SIG-M5 (cell line): ENCODE data around the gene VWA1.
A peak's percentile ranks its signal among the peaks of the same experiment; 100 is the strongest.
"Not testable (repeated sequence)": the region's sequence is repeated elsewhere in the genome, so short reads cannot be mapped to it uniquely, and the experiment has no call there.

Experiments used
- DNase-seq: peaks from one replicate; lab custom pipeline; 2025; lab: John Stamatoyannopoulos, UW

The VWA1 gene

GRCh38 chr1:1455934-1456333, 20.4 kb downstream of the VWA1 start:
- not testable (repeated sequence) for DNase-seq

GRCh38 chr1:1456683-1457255, 21.3 kb downstream of the VWA1 start:
- not testable (repeated sequence) for DNase-seq

- not testable (repeated sequence) for DNase-seq
Measured at GRCh38 chr1:1459156-1459555, 23.7 kb downstream of the VWA1 start.

GRCh38 chr1:1459711-1460110, 24.2 kb downstream of the VWA1 start:
- not testable (repeated sequence) for DNase-seq

GRCh38 chr1:1460540-1461130, 25.1 kb downstream of the VWA1 start:
- DNase-seq, result no peak

GRCh38 chr1:1461721-1462317, 26.3 kb downstream of the VWA1 start:
- no peak for DNase-seq

- no peak for DNase-seq
Measured at GRCh38 chr1:1462318-1462966, 27.0 kb downstream of the VWA1 start.

- no peak for DNase-seq
Measured at GRCh38 chr1:1463312-1463711, 27.8 kb downstream of the VWA1 start.

GRCh38 chr1:1468196-1468985, 32.9 kb downstream of the VWA1 start:
- DNase-seq, result not testable (repeated sequence)

- DNase-seq, result no peak
Measured at GRCh38 chr1:1470626-1471388, 35.3 kb downstream of the VWA1 start.

GRCh38 chr1:1471389-1472052, 36.0 kb downstream of the VWA1 start, which contains the start of gene ATAD3B:
Gene ATAD3B (plus strand): TSS chr1:1471765. CDS start chr1:1471885, 120 bp downstream.
- DNase-seq, result peak; percentile 37

- not testable (repeated sequence) for DNase-seq
Measured at GRCh38 chr1:1472053-1472876, 36.8 kb downstream of the VWA1 start.

- DNase-seq, result not testable (repeated sequence)
Measured at GRCh38 chr1:1476011-1476410, 40.5 kb downstream of the VWA1 start.

- no peak for DNase-seq
Measured at GRCh38 chr1:1477206-1477605, 41.7 kb downstream of the VWA1 start.

GRCh38 chr1:1479547-1480487, 44.3 kb downstream of the VWA1 start:
- DNase-seq, result no peak

- not testable (repeated sequence) for DNase-seq
Measured at GRCh38 chr1:1480488-1480867, 45.0 kb downstream of the VWA1 start.

- DNase-seq, result not testable (repeated sequence)
Measured at GRCh38 chr1:1481811-1482210, 46.3 kb downstream of the VWA1 start.

GRCh38 chr1:1482856-1483255, 47.4 kb downstream of the VWA1 start:
- DNase-seq, result no peak

GRCh38 chr1:1483714-1484113, 48.2 kb downstream of the VWA1 start:
- DNase-seq, result no peak
